ENCODE results near the gene UBE2E3. TPM values are rescaled to one million over a fixed set of nuclear protein-coding genes. Genes with fewer than 3 reads are reported as not detected.

UBE2E3 gene
- total and polyA plus RNA-seq, 2 of the 13 experiments (the other 11 are each of a cell fraction or from before 2014, with no cell fraction given) = 45.7 to 92.6 TPM

- H3K4me3 ChIP-seq (replicated peaks in 1 of 3; ENCODE audit: insufficient read depth in 1 of 3, low read depth in 2 of 3, low read length in 3 of 3) = no peak overlapping the region
- no TSS peak for BruUV-seq (replicated peaks)
- TF ChIP-seq ZNF292 (CRISPR knock-in tag; IDR thresholded peaks at IDR 0.05; ENCODE audit: borderline replicate concordance, low read depth) (no peak), SOX6 (IDR thresholded peaks at IDR 0.05) (no peak), SOX6 (CRISPR knock-in tag; IDR thresholded peaks at IDR 0.05) (no peak), KLF6 (CRISPR knock-in tag; IDR thresholded peaks at IDR 0.05) (no peak), ZNF552 (CRISPR knock-in tag; IDR thresholded peaks at IDR 0.05; ENCODE audit: borderline replicate concordance) (no peak), JUND (CRISPR knock-in tag; IDR thresholded peaks at IDR 0.05) (no peak), ZNF17 (CRISPR knock-in tag; IDR thresholded peaks at IDR 0.05) (no peak), BCL6 (CRISPR knock-in tag; IDR thresholded peaks at IDR 0.05) (no peak), MXI1 (IDR thresholded peaks at IDR 0.05; ENCODE audit: borderline replicate concordance, low read depth, low read length) (no peak)
Measured at GRCh38 chr2:180952082-180952481, 28.3 kb upstream of the UBE2E3 start.

GRCh38 chr2:180952731-180953336, 27.6 kb upstream of the UBE2E3 start:
- in situ Hi-C loops (cut with HindIII; ENCODE audit: extremely low pct_ligation_motif_present, low pct_unique_long_range_greater_than_20kb) = no loop called here
- POLR2A ChIA-PET = no interaction called here
- no peaks in the 10 kb centered on the region for H3K27me3 ChIP-seq (ENCODE audit: control insufficient read depth in 1 of 2, insufficient read depth in 2 of 2, low read length in 2 of 2)
- no peak for DNase-seq (ENCODE audit: low spot score)
- H3K4me1 ChIP-seq (ENCODE audit: insufficient read depth, low read length) = no peaks in the 10 kb centered on the region
- H3K4me2 ChIP-seq (ENCODE audit: low read depth, low read length) = no peak overlapping the region
- H2AFZ ChIP-seq (ENCODE audit: low read length) = no peak overlapping the region
- CTCF ChIA-PET (ENCODE audit: low intra/inter-chr PET ratio, low total read pairs) = no interaction called here
- no peak overlapping the region for H3K4me3 ChIP-seq (replicated peaks in 1 of 3; ENCODE audit: insufficient read depth in 1 of 3, low read depth in 2 of 3, low read length in 3 of 3)
- BruUV-seq (replicated peaks) = no TSS peak
- no peak for FAIRE-seq
- intact Hi-C loops (cut with micrococcal nuclease; ENCODE audit: unreplicated experiment) = no loop called here
- H3K27ac ChIP-seq (ENCODE audit: extremely low read length, insufficient read depth, low read length) = no peak overlapping the region
- no peaks in the 10 kb centered on the region for H3K79me2 ChIP-seq (ENCODE audit: insufficient read depth, low read length)
- H4K20me1 ChIP-seq (ENCODE audit: insufficient read depth, low read length) = no peaks in the 10 kb centered on the region
- H3K9me3 ChIP-seq (ENCODE audit: low read length) = no peaks in the 10 kb centered on the region
- H3K36me3 ChIP-seq (replicated peaks in 1 of 2; ENCODE audit: control insufficient read depth in 1 of 2, insufficient read depth in 2 of 2, low read length in 2 of 2) = no peaks in the 10 kb centered on the region
- no peak overlapping the region for H3K9ac ChIP-seq (ENCODE audit: insufficient read depth, low read depth, low read length)
- ATAC-seq = no peak
- no peak for TF ChIP-seq KDM5B (CRISPR knock-in tag; IDR thresholded peaks at IDR 0.05; ENCODE audit: borderline replicate concordance)
- TF ChIP-seq RXRB (CRISPR knock-in tag; IDR thresholded peaks at IDR 0.05; ENCODE audit: borderline replicate concordance) = no peak
- peak; percentile 54 to 73 for TF ChIP-seq MAFK (conservative IDR thresholded peaks at IDR 0.05 in 1 of 2, IDR thresholded peaks at IDR 0.05 in 1 of 2; ENCODE audit: low read length in 2 of 2)
- no peak for TF ChIP-seq ZNF558 (CRISPR knock-in tag; IDR thresholded peaks at IDR 0.05; ENCODE audit: borderline replicate concordance)
- TF ChIP-seq ZNF143 (CRISPR knock-in tag; IDR thresholded peaks at IDR 0.05) = no peak
- no peak for TF ChIP-seq MYC (CRISPR knock-in tag; IDR thresholded peaks at IDR 0.05; ENCODE audit: borderline replicate concordance)
- TF ChIP-seq NFKB2 (CRISPR knock-in tag; IDR thresholded peaks at IDR 0.05; ENCODE audit: borderline replicate concordance) = no peak
- TF ChIP-seq MAFF (IDR thresholded peaks at IDR 0.05; ENCODE audit: low read depth, low read length) = peak; percentile 56; the same call in 1 of the 2 replicates
- TF ChIP-seq HNF4A (CRISPR knock-in tag; IDR thresholded peaks at IDR 0.05) = no peak
- TF ChIP-seq ZBTB46 (CRISPR knock-in tag; IDR thresholded peaks at IDR 0.05; ENCODE audit: borderline replicate concordance) = no peak
- no peak for TF ChIP-seq JARID2 (CRISPR knock-in tag; IDR thresholded peaks at IDR 0.05; ENCODE audit: insufficient replicate concordance)
- no peak for TF ChIP-seq HIVEP1 (CRISPR knock-in tag; IDR thresholded peaks at IDR 0.05)

More at GRCh38 chr2:180952082-180952481, 28.3 kb upstream of the UBE2E3 start:
- 16% methylated on average over 2 of the region's 2 CpGs for WGBS (ENCODE audit: low lambda C conversion rate)
- H3K27me3 ChIP-seq (ENCODE audit: control insufficient read depth in 1 of 2, insufficient read depth in 2 of 2, low read length in 2 of 2) = no peaks in the 10 kb centered on the region
- H3K79me2 ChIP-seq (ENCODE audit: insufficient read depth, low read length) = no peaks in the 10 kb centered on the region
- ATAC-seq (no peak), FAIRE-seq (no peak), DNase-seq (ENCODE audit: low spot score) (no peak)
- H2AFZ ChIP-seq (ENCODE audit: low read length) = no peak overlapping the region
- ChIA-PET POLR2A (no interaction called here), CTCF (ENCODE audit: low intra/inter-chr PET ratio, low total read pairs) (no interaction called here)
- intact Hi-C loops (cut with micrococcal nuclease; ENCODE audit: unreplicated experiment) (no loop called here), in situ Hi-C loops (cut with HindIII; ENCODE audit: extremely low pct_ligation_motif_present, low pct_unique_long_range_greater_than_20kb) (no loop called here)
- H4K20me1 ChIP-seq (ENCODE audit: insufficient read depth, low read length) = no peaks in the 10 kb centered on the region
- no peaks in the 10 kb centered on the region for H3K4me1 ChIP-seq (ENCODE audit: insufficient read depth, low read length)
- H3K27ac ChIP-seq (ENCODE audit: extremely low read length, insufficient read depth, low read length) = no peak overlapping the region
- no peaks in the 10 kb centered on the region for H3K9me3 ChIP-seq (ENCODE audit: low read length)
- no peak overlapping the region for H3K9ac ChIP-seq (ENCODE audit: insufficient read depth, low read depth, low read length)
- no peaks in the 10 kb centered on the region for H3K36me3 ChIP-seq (replicated peaks in 1 of 2; ENCODE audit: control insufficient read depth in 1 of 2, insufficient read depth in 2 of 2, low read length in 2 of 2)
- no peak overlapping the region for H3K4me2 ChIP-seq (ENCODE audit: low read depth, low read length)
